Thoracic aorta (tissue), 2 donors: ENCODE measurements around the gene SLC12A4. TPM values are rescaled to one million over a fixed set of nuclear protein-coding genes. Genes with fewer than 3 reads are reported as not detected.

Experiments used
- ATAC-seq: fragments of 150-250 bp; one replicate; pipeline ENCODE4 v1.8.0; 2017; ENCODE audit warnings: low read depth; ENCODE audit not compliant: insufficient number of reproducible peaks, low FRiP score
- DNase-seq: peaks from one replicate; pipeline ENCODE4 v3.0.0-alpha.2; 2020; ENCODE audit warnings: low spot score
- H3K27ac ChIP-seq, 2 donors: fragments of 200-600 bp; sonication (generic); 1 replicate in 1 of 2; 2 replicates in 1 of 2; pipeline ENCODE4 v1.5.1; 2016; ENCODE audit warnings: mild to moderate bottlenecking in 2 of 2, moderate library complexity in 2 of 2
- H3K27me3 ChIP-seq: fragments of 200-600 bp; sonication (generic); replicated peaks from 2 replicates; pipeline ENCODE4 v1.6.0; 2016; ENCODE audit warnings: mild to moderate bottlenecking; ENCODE audit not compliant: insufficient read depth
- H3K36me3 ChIP-seq: fragments of 200-600 bp; sonication (generic); one replicate; pipeline ENCODE4 v1.5.1; 2016
- H3K4me1 ChIP-seq, 2 donors: fragments of 200-600 bp; sonication (generic); 1 replicate in 1 of 2; 2 replicates in 1 of 2; pipeline versions ENCODE4 v1.5.1 to v1.6.0; 2016; ENCODE audit warnings: low read depth in 2 of 2, mild to moderate bottlenecking in 1 of 2; ENCODE audit not compliant: control insufficient read depth in 1 of 2
- H3K4me3 ChIP-seq: fragments of 200-600 bp; sonication (generic); 2 replicates; pipeline ENCODE4 v1.5.1; 2016; ENCODE audit warnings: mild to moderate bottlenecking
- H3K9me3 ChIP-seq: fragments of 200-600 bp; sonication (generic); 2 replicates; pipeline ENCODE4 v1.5.1; 2016
- CTCF ChIP-seq: fragments of 200-600 bp; sonication (generic); IDR thresholded peaks from one replicate; pipeline ENCODE4 v1.5.1; 2019; ENCODE audit warnings: antibody characterized with exemption
- total RNA-seq, 2 donors: library from RNA; depleted of rRNA; stranded (reverse); fragments of >200 nt; gene quantifications; one replicate each; pipeline versions ENCODE4 v1.1.0 to v1.2.3, GENCODE V29; 2016

The SLC12A4 gene
- total RNA-seq, 2 donors from 2014 or later = 163 to 168 TPM

- Histone ChIP-seq H3K27me3 (no peaks in the 10 kb centered on the region), H3K4me1 (peaks cover 2 to 14% of the 10 kb centered on the region in 2 donors), H3K9me3 (no peaks in the 10 kb centered on the region), H3K27ac (no peak overlapping the region), H3K4me3 (no peak overlapping the region), H3K36me3 (peaks cover 87% of the 10 kb centered on the region)
- ATAC-seq (no peak), DNase-seq (no peak)
- no peak for TF ChIP-seq CTCF
Observed at GRCh38 chr16:67949645-67950044, 18.8 kb downstream of the SLC12A4 start.

- DNase-seq = no peak
- TF ChIP-seq CTCF = no peak
- Histone ChIP-seq H3K36me3 (peaks cover 84% of the 10 kb centered on the region), H3K4me1 (peaks cover 12 to 28% of the 10 kb centered on the region in 2 donors), H3K27me3 (no peaks in the 10 kb centered on the region), H3K27ac (no peak overlapping the region), H3K9me3 (no peaks in the 10 kb centered on the region), H3K4me3 (no peak overlapping the region)
- ATAC-seq = no peak
Observed at GRCh38 chr16:67948015-67948414, 20.4 kb downstream of the SLC12A4 start.

GRCh38 chr16:67946966-67947558, 21.4 kb downstream of the SLC12A4 start:
- no peak overlapping the region for H3K4me3 ChIP-seq
- no peaks in the 10 kb centered on the region for H3K27me3 ChIP-seq
- DNase-seq = no peak
- H3K27ac ChIP-seq = peak overlapping the region in 1 of 2 donors; percentile 26
- no peak for ATAC-seq
- TF ChIP-seq CTCF = no peak
- H3K36me3 ChIP-seq = peaks cover 85% of the 10 kb centered on the region
- H3K4me1 ChIP-seq = peaks cover 12 to 28% of the 10 kb centered on the region in 2 donors
- no peaks in the 10 kb centered on the region for H3K9me3 ChIP-seq

GRCh38 chr16:67946128-67946569, 22.3 kb downstream of the SLC12A4 start:
- Histone ChIP-seq H3K36me3 (peaks cover 82% of the 10 kb centered on the region), H3K27ac (no peak overlapping the region), H3K4me3 (no peak overlapping the region), H3K4me1 (peaks cover 12 to 20% of the 10 kb centered on the region in 2 donors), H3K9me3 (no peaks in the 10 kb centered on the region), H3K27me3 (no peaks in the 10 kb centered on the region)
- DNase-seq (no peak), ATAC-seq (no peak)
- TF ChIP-seq CTCF = no peak

- Histone ChIP-seq H3K36me3 (peaks cover 76% of the 10 kb centered on the region), H3K4me3 (no peak overlapping the region), H3K27ac (peak overlapping the region; percentile 4 to 90), H3K4me1 (peaks cover 12 to 20% of the 10 kb centered on the region in 2 donors), H3K9me3 (no peaks in the 10 kb centered on the region), H3K27me3 (no peaks in the 10 kb centered on the region)
- DNase-seq = no peak
- no peak for ATAC-seq
- no peak for TF ChIP-seq CTCF
Observed at GRCh38 chr16:67945392-67945933, 23.0 kb downstream of the SLC12A4 start.
